IPS-NIHi11 (cell line): ENCODE data around the gene HAGH.
"Not testable (repeated sequence)": the region's sequence is repeated elsewhere in the genome, so short reads cannot be mapped to it uniquely, and the experiment has no call there.

ENCODE experiments used
- DNase-seq: peaks from one replicate; pipeline ENCODE4 v3.0.0; 2012; ENCODE audit warnings: mixed read lengths, low spot score

HAGH gene

GRCh38 chr16:1810106-1810505, 16.5 kb downstream of the HAGH start:
- DNase-seq: no peak

GRCh38 chr16:1809281-1809801, 17.3 kb downstream of the HAGH start:
- peak; percentile 82 for DNase-seq

GRCh38 chr16:1808691-1809090, 17.9 kb downstream of the HAGH start:
- DNase-seq: no peak

- no peak for DNase-seq
Measured at GRCh38 chr16:1807626-1808025, 19.0 kb downstream of the HAGH start.

- DNase-seq: no peak
Measured at GRCh38 chr16:1800701-1801100, 25.9 kb downstream of the HAGH start.

GRCh38 chr16:1799263-1799662, 27.4 kb downstream of the HAGH start:
- not testable (repeated sequence) for DNase-seq

- no peak for DNase-seq
Measured at GRCh38 chr16:1794908-1795666, 31.5 kb downstream of the HAGH start.

GRCh38 chr16:1794221-1794871, 32.3 kb downstream of the HAGH start:
- DNase-seq: no peak

GRCh38 chr16:1793578-1794220, 32.9 kb downstream of the HAGH start, which contains the start of gene IGFALS:
TSS of gene IGFALS (minus strand) at chr16:1793705. CDS start at chr16:1793652, 53 bp downstream.
- DNase-seq: no peak

- no peak for DNase-seq
Measured at GRCh38 chr16:1792836-1793577, 33.6 kb downstream of the HAGH start.

- no peak for DNase-seq
Measured at GRCh38 chr16:1791943-1792812, 34.4 kb downstream of the HAGH start.

GRCh38 chr16:1791256-1791942, 35.2 kb downstream of the HAGH start:
- DNase-seq: no peak

GRCh38 chr16:1790611-1791255, 35.9 kb downstream of the HAGH start:
- DNase-seq: no peak

GRCh38 chr16:1790261-1790610, 36.4 kb downstream of the HAGH start:
- DNase-seq: no peak

GRCh38 chr16:1789643-1790045, 37.0 kb downstream of the HAGH start:
- no peak for DNase-seq

- DNase-seq: no peak
Measured at GRCh38 chr16:1788708-1789100, 37.9 kb downstream of the HAGH start.

- no peak for DNase-seq
Measured at GRCh38 chr16:1788095-1788707, 38.4 kb downstream of the HAGH start.

- DNase-seq: no peak
Measured at GRCh38 chr16:1787322-1788094, 39.1 kb downstream of the HAGH start.

- no peak for DNase-seq
Measured at GRCh38 chr16:1787056-1787321, 39.6 kb downstream of the HAGH start.
